HG02852 (cell line): ENCODE results near the gene ACTG1.

Source experiments
- ATAC-seq: cut with Tn5 transposase; IDR thresholded peaks from one replicate; pipeline ENCODE4 v1.9.1; 2021; ENCODE audit warnings: mild to moderate bottlenecking, moderate library complexity; ENCODE audit not compliant: unreplicated experiment

The ACTG1 gene

GRCh38 chr17:81518113-81518784 lies 5.7 kb upstream of the ACTG1 start:
- no peak for ATAC-seq

- peak; percentile 24 for ATAC-seq
These were observed 4.9 kb upstream of the ACTG1 start for GRCh38 chr17:81517339-81518112.

GRCh38 chr17:81517009-81517338 lies 4.4 kb upstream of the ACTG1 start:
- ATAC-seq = no peak

- ATAC-seq = no peak
These were observed 3.8 kb upstream of the ACTG1 start for GRCh38 chr17:81516439-81516838.

- ATAC-seq = no peak
These were observed 3.0 kb upstream of the ACTG1 start for GRCh38 chr17:81515530-81516041.

- ATAC-seq = no peak
These were observed 2.3 kb upstream of the ACTG1 start for GRCh38 chr17:81514739-81515529.

GRCh38 chr17:81514489-81514738 lies 1.8 kb upstream of the ACTG1 start:
- no peak for ATAC-seq

GRCh38 chr17:81513753-81514488 lies 1.3 kb upstream of the ACTG1 start:
- no peak for ATAC-seq

GRCh38 chr17:81513372-81513752 lies 763 bp upstream of the ACTG1 start:
- no peak for ATAC-seq

- ATAC-seq = no peak
These were observed 616 bp downstream of the ACTG1 start for GRCh38 chr17:81511804-81512561.

- ATAC-seq = no peak
These were observed 1.1 kb downstream of the ACTG1 start for GRCh38 chr17:81511554-81511803.

- no peak for ATAC-seq
These were observed 1.6 kb downstream of the ACTG1 start for GRCh38 chr17:81510785-81511553.

- no peak for ATAC-seq
These were observed 2.4 kb downstream of the ACTG1 start for GRCh38 chr17:81509972-81510784.

GRCh38 chr17:81509207-81509971 lies 3.2 kb downstream of the ACTG1 start:
- ATAC-seq = no peak

- ATAC-seq = no peak
These were observed 3.9 kb downstream of the ACTG1 start for GRCh38 chr17:81508639-81509206.

- no peak for ATAC-seq
These were observed 9.0 kb downstream of the ACTG1 start for GRCh38 chr17:81503619-81504018.

GRCh38 chr17:81502471-81503017 lies 10.1 kb downstream of the ACTG1 start:
- ATAC-seq = no peak

GRCh38 chr17:81500047-81500446 lies 12.6 kb downstream of the ACTG1 start:
- no peak for ATAC-seq
